Stimulated activated CD4-positive, alpha-beta T cell treated with anti-CD3 and anti-CD28 coated beads, Interleukin-4, amount 100 ng/mL, for 24 hours (primary cell): ENCODE results near the gene MACIR.

Experiments used
- DNase-seq: peaks from one replicate; pipeline ENCODE4 v3.0.0-alpha.2; 2020

Gene MACIR

GRCh38 chr5:103247118-103247517 lies 11.4 kb upstream of the MACIR start:
- no peak for DNase-seq

GRCh38 chr5:103249068-103249467 lies 9.5 kb upstream of the MACIR start:
- no peak for DNase-seq

- no peak for DNase-seq
Observed at GRCh38 chr5:103254921-103255320, 3.6 kb upstream of the MACIR start.

GRCh38 chr5:103255691-103256090 lies 2.9 kb upstream of the MACIR start:
- no peak for DNase-seq

- DNase-seq, result no peak
Observed at GRCh38 chr5:103256178-103256577, 2.4 kb upstream of the MACIR start.

GRCh38 chr5:103258957-103259704 lies 568 bp downstream of the MACIR start:
- DNase-seq, result peak; percentile 54

- DNase-seq, result no peak
Observed at GRCh38 chr5:103259705-103260355, 1.3 kb downstream of the MACIR start.

GRCh38 chr5:103260951-103261350 lies 2.4 kb downstream of the MACIR start:
- DNase-seq, result no peak

- DNase-seq, result no peak
Observed at GRCh38 chr5:103262422-103262871, 3.9 kb downstream of the MACIR start.

- DNase-seq, result no peak
Observed at GRCh38 chr5:103263054-103263453, 4.5 kb downstream of the MACIR start.

- no peak for DNase-seq
Observed at GRCh38 chr5:103264508-103264907, 5.9 kb downstream of the MACIR start.

- DNase-seq, result no peak
Observed at GRCh38 chr5:103270581-103270980, 12.0 kb downstream of the MACIR start.

- DNase-seq, result no peak
Observed at GRCh38 chr5:103271570-103272289, 13.2 kb downstream of the MACIR start.

GRCh38 chr5:103272377-103272776 lies 13.8 kb downstream of the MACIR start:
- DNase-seq, result no peak

GRCh38 chr5:103273952-103274351 lies 15.4 kb downstream of the MACIR start:
- DNase-seq, result no peak

- DNase-seq, result no peak
Observed at GRCh38 chr5:103275851-103276250, 17.3 kb downstream of the MACIR start.

GRCh38 chr5:103280967-103281366 lies 22.4 kb downstream of the MACIR start:
- no peak for DNase-seq

- no peak for DNase-seq
Observed at GRCh38 chr5:103283120-103283519, 24.6 kb downstream of the MACIR start.

- no peak for DNase-seq
Observed at GRCh38 chr5:103283869-103284268, 25.3 kb downstream of the MACIR start.

- no peak for DNase-seq
Observed at GRCh38 chr5:103286622-103287021, 28.1 kb downstream of the MACIR start.

- no peak for DNase-seq
Observed at GRCh38 chr5:103289024-103289423, 30.5 kb downstream of the MACIR start.

- no peak for DNase-seq
Observed at GRCh38 chr5:103290846-103291245, 32.3 kb downstream of the MACIR start.

- no peak for DNase-seq
Observed at GRCh38 chr5:103291606-103292005, 33.0 kb downstream of the MACIR start.

- DNase-seq, result no peak
Observed at GRCh38 chr5:103293099-103293498, 34.5 kb downstream of the MACIR start.
